HG03432 (cell line): ENCODE data around the gene ARL15.

ENCODE experiments used
- ATAC-seq: cut with Tn5 transposase; IDR thresholded peaks from one replicate; pipeline ENCODE4 v1.9.1; 2021; ENCODE audit warnings: mild to moderate bottlenecking, moderate library complexity; ENCODE audit not compliant: unreplicated experiment

ARL15 gene

GRCh38 chr5:54162184-54162583, 148.2 kb downstream of the ARL15 start:
- no peak for ATAC-seq

- no peak for ATAC-seq
Measured at GRCh38 chr5:54160329-54160728, 150.0 kb downstream of the ARL15 start.

GRCh38 chr5:54159893-54160195, 150.5 kb downstream of the ARL15 start:
- ATAC-seq = no peak

- ATAC-seq = peak; percentile 96
Measured at GRCh38 chr5:54159153-54159892, 151.1 kb downstream of the ARL15 start.

GRCh38 chr5:54156577-54156976, 153.8 kb downstream of the ARL15 start:
- ATAC-seq = no peak

GRCh38 chr5:54150841-54151240, 159.5 kb downstream of the ARL15 start:
- ATAC-seq = no peak

- no peak for ATAC-seq
Measured at GRCh38 chr5:54148858-54149257, 161.5 kb downstream of the ARL15 start.

GRCh38 chr5:54148067-54148845, 162.1 kb downstream of the ARL15 start:
- ATAC-seq = no peak

GRCh38 chr5:54146916-54147315, 163.5 kb downstream of the ARL15 start:
- ATAC-seq = no peak

GRCh38 chr5:54146390-54146789, 164.0 kb downstream of the ARL15 start:
- ATAC-seq = no peak

- no peak for ATAC-seq
Measured at GRCh38 chr5:54140247-54140840, 170.0 kb downstream of the ARL15 start.

- no peak for ATAC-seq
Measured at GRCh38 chr5:54136516-54137440, 173.6 kb downstream of the ARL15 start.

GRCh38 chr5:54135042-54135441, 175.3 kb downstream of the ARL15 start:
- ATAC-seq = no peak

GRCh38 chr5:54133917-54134316, 176.5 kb downstream of the ARL15 start:
- ATAC-seq = no peak

GRCh38 chr5:54120473-54120872, 189.9 kb downstream of the ARL15 start:
- no peak for ATAC-seq

GRCh38 chr5:54117957-54118356, 192.4 kb downstream of the ARL15 start:
- ATAC-seq = no peak

GRCh38 chr5:54115735-54116403, 194.5 kb downstream of the ARL15 start:
- ATAC-seq = peak; percentile 49

- ATAC-seq = no peak
Measured at GRCh38 chr5:54113060-54113459, 197.3 kb downstream of the ARL15 start.

- ATAC-seq = no peak
Measured at GRCh38 chr5:54109626-54110330, 200.6 kb downstream of the ARL15 start.

- ATAC-seq = no peak
Measured at GRCh38 chr5:54108136-54108535, 202.2 kb downstream of the ARL15 start.
